Inflammatory macrophage treated with lipopolysaccharide for 1 hour (primary cell): ENCODE data around the gene TMEM232.

Experiments used
- DNase-seq, 2 donors: peaks; one replicate each; pipeline ENCODE4 v3.0.0-alpha.2; 2020 to 2022

The TMEM232 gene

DNA sequence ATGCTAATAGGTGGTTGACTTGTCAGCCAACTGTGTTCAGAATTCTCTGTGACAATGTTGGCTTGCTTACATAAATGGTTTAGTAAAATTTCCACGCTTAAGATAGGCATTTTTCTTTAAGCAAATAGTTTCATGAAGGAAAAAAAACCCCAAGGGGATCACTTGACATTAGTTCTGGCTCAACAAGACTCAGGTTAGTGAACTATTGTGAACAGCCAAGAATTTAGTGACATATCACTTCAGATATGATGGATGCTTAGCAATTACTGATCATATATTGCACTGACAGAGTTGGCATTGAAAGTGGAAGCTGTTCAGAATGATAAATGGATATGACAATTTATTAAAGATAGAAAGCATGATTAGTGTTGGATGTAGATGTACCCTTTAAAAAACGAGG is 218.5 kb downstream of the TMEM232 start:
- no peak for DNase-seq

DNA sequence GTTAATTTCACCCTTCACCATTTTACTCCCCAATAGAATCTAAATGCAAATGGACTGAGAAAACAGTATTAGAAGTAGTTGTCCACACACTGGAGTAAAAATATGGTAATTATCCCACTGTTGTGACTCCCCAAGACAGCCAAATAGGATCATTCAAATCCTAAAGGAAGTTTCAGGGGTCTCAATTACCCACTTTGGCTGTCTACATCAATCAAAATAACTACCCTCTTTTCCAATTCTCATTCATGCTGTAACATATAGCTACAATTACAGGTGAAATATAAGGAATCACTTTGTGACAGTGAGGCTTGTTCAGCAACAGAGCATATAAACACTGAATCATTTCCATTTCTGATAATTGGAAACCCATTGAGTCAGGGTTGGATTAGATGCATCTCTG is 220.1 kb downstream of the TMEM232 start:
- DNase-seq, result no peak

DNA sequence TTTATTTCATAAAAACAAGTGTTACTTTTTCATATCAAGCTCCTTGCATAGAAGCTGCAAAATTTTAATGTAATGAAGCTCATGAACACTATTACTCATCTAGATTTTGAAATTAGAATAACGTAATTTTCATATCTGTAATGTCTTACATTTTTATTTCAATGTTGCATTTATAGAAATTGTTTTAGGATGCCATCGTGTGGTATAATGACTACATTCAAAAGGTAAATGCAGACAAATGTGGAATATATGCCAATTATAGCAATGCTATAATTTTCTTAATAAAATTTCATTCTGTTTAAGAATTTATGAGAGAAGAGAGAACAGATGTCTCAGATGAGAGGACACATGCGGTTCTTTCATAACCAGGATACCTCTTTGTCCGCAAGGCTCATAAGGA is 230.2 kb downstream of the TMEM232 start:
- DNase-seq, result no peak

DNA sequence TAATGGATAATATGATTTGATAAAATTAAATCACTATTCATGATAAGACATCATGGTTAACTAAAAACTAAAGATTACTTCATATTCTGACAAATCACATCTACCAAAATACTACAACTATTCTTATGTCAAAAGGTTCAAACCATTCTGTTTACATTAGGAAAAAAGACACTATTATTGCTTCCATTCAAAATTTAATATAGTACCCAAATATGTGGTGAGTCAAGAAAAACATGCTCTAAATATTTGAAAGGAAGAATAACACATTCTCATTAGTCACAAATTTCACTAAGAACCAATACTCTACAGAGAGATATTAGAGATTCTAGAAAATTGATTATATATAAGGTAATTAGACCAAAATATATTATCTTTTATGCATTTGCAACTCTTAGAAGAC is 234.0 kb downstream of the TMEM232 start:
- no peak for DNase-seq

DNA sequence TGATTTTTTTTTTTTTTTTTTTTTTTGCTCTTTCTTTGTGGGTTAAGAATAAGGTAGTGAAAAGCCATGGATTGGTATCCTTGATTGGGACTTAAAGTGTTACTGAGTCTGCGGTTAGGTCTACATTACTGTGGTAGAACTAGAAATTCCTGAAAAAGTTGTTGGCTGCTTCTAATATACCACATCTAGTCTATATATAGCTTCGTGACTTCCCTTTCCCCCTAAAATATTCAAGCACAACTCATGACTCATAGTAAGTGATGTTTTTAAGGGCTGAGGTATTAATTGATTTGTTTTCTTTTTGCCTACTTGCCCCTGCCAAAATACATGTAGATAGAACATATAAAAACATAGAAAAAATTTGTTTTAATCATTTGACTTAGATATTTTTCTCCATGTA is 247.6 kb downstream of the TMEM232 start:
- no peak for DNase-seq

DNA sequence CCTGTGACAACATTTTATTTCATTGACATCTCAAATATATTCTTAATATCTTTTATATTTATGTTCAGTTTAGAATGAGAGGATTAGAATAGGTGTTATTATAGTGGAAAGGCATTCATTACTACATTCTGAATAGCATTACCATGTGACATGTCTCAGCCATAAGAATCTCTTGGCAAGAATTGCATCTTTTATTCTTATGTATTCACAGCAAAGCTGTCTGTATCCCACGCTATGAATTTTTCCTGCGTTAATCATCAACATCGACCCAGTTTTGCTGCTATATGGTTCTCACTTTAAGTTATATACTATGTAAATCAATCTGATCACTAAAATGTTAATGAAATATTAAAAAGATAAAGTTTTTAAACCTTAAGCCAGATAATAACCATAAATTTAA is 248.6 kb downstream of the TMEM232 start:
- DNase-seq, result no peak

DNA sequence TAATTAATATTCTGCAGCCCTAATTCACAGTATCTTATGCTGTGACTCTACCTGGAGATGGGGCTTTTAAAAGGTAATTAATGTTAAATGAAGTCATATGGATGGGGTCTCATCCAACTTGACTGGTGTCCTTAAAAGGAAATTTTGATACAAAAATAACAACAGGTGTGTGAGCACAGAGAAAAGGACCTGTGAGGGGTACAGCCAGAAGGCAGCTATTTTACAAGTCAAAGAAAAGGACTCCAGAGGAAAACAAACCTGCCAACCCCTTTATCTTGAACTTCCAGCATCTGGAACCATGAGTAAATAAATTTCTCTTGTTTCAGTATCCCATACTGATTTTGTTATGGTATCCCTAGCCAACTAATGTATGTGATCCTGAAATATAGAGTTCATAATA is 250.3 kb downstream of the TMEM232 start:
- no peak for DNase-seq

DNA sequence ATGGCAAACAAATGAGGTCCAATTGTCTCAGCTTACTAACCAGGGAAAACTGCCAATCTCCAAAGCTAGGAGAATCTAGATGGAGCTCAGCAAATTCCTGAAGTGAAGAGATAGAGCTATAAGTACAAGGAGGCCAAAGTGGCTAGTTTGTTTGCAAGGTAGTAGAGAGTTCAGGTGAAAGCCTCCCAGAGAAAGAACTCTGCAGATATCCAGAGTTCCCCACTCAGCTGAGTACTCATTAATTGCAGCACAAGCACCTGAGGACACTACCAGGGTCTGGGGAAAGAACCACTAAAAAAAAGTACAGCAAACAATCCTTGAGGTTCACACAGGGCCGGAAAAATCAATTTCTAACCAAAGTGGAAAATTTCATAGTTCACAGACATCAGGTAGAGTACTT is 250.9 kb downstream of the TMEM232 start:
- DNase-seq, result no peak

DNA sequence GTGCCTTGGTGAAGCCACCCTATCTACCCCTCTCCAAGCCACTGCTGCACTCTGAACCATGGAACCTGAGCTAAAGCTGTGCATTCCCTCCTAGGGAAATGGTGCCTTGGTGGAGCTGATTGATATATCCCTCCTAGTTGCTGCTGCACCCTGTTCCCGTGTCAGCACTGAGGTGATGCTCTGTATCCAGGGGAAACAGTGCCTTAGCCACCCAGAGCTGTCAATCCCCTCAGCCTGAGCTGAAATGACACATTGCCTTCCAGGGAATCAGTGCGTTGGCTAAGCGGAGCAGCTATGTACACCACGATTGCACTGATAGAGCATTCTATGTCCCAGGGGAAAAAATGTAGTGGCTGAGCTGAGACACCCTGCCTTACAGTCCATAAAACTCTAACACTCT is 257.0 kb downstream of the TMEM232 start:
- DNase-seq, result no peak

DNA sequence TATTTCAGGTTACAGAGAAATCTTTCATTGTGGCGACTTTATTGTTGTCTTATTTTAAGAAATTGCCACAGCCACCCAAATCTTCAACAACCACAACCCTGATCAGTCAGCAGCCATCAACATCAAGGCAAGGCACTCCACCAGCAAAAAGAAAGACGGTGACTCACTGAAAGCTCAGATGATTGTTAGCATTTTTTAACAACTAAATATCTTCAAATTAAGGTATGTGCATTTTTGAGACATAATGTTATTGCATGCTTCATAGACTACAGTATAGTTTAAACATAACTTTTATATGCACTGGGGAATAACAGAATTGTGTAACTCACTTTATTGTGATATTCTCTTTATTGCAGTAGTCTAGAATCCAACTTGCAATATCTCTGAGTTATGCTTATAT is 263.4 kb downstream of the TMEM232 start:
- DNase-seq, result no peak

DNA sequence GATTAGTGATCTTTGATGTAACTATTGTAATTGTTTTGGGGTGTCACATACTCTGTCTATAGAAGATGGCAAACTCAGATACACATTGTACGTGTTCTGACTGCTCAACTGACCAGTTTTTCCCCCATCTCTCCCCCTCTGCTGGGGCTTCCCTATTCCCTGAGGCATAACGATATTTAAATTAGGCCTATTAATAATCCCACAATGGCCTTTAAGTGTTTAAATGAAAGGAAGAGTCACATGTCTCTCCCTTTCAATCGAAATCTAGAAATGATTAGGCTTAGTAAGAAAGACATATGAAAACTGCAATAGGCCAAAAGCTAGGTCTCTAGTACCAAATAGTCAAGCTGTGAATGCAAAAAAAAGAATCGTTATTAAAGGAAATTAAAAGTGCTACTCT is 265.6 kb downstream of the TMEM232 start:
- DNase-seq, result no peak

DNA sequence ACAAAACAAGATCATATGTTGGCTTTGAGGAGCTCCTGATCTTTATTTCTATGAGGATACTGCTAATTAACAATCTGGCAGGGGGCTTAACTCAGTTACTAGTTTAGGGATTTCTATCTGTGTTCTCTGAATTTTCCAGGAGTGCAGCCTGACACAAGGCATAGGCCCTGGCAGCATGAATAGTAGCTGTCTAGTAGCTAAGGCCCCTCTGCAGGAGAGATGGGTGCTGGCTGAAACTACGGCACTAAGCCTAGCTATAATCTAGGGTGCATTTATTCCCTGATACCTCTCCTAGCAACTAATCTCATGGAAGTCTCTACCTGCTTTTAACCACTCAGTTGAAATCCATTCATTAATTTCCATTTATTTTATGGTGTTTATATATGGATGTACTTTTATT is 268.2 kb downstream of the TMEM232 start:
- no peak for DNase-seq

DNA sequence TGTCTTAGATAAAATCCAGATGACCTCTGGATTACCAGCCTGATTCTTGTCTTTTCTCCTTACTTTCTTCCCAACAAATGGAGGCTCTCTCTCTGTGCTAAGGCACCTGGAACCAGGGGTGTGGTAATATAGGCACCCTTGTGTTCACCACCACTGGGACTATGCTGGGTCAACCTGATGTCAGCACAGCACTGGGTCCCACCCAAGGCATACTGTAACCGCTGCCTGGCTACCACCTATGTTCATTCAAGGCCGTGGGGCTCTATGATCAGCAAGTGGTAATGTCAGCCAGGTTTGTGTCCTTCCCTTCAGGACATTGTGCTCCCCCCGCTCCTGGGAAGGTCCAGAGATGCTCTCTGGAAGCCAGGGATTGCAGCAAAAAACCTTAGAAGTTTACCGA is 283.6 kb downstream of the TMEM232 start:
- no peak for DNase-seq

DNA sequence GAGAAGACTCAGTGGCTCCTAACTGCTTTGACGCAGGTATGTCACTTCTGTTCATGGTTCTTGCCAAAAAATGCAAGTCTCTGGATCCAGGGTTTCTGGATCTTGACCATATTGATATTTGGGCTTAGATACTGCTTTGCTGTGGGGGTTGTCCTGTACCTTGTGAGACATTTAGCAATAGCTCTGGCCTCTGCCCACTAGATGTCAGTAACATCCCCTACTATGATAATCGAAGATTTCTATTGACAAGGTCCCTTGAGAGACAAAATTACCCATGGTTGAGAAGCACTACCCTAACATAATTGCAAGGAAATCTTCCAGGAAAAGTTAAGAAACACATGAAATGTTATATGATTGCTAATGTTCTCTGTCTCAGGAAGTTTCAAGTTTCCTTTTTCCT is 285.4 kb downstream of the TMEM232 start:
- no peak for DNase-seq

DNA sequence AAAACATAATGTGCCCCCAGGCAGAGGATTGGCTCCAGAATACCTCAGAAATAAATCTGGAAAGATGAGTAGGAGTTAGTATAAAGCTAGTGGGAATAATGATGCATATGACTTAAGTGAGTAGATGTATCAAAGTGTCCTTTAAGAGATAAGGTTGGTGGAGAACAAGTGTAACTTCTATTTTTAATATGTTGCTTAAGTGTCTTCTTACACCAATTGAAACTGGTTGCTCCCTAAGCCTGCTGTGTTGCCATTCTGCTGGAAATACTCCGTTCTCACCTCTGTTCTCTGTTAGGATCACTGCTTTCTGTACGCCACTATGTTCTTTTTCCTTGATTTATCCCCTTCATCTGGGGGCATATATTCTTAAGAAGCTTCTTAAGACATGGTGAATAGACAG is 286.4 kb downstream of the TMEM232 start:
- DNase-seq, result no peak

DNA sequence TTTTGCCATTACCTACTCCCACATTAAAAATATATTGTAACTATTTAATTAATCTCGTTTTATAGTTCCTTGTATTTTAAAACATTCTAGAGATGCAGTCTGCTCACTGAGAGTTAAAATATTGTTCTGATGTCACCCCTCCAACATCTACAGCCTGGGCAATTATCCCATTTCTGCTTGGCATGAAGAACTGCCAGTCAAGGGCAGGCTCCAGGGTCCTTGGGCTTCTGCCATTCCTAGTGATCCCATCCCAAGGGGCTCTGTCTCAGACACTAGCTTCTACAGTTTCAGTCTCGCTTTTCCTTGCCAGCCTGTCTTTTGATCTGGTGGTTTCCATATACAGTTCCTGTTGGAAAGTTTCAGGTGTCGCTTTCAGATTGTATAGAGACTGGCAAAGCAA is 287.2 kb downstream of the TMEM232 start:
- no peak for DNase-seq

DNA sequence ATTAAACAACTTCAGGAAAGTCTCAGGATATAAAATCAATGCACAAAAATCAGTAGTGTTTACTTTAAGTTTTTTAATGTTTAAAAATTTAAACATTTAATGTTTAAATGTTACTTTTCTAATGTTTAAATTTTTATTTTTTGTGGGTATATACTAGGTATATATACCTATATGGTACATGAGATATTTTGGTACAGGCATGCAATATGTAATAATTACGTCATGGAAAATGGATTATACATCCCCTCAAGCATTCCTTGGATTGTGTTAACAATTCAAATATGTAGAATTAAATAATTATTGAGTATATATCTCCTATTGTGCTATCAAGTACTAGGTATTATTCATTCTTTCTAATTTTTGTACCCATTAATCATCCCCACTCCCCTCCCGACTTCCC is 291.3 kb downstream of the TMEM232 start:
- no peak for DNase-seq

DNA sequence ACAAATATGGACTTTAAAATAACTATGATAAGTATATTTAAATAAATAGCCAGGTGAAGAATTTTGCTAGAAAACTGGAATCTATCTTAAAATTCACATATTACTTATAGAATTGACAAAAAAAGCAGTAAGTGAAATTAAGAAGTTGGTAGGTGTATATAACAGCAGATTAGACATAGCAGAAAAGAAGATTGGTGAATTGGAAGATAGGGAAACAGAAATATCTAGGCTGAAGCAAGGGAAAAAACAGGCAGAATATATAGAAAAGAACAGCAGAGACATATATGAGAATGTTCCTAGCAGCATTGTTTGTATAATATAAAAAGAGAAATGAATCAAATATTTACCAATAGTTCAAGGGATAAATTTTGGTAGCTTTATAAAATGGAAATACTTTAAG is 294.9 kb downstream of the TMEM232 start:
- DNase-seq, result no peak

DNA sequence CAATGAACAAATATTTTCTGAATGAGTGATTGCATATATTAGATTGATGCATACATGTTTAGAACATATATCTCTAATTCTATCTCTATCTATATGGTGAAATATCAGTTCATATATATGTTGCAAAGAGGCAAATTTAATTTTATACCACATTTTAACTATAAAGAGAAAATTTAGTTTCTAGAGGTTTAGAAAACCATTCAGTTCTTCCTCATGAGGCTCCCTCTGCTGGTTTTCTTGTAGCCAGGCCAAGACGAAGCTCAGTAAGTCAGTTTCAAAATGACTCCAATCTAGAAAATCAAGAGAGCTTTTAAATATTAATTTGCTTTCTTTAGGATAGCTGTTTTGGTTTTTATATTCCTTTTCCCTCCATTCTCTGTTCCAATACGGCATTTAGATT is 312.1 kb downstream of the TMEM232 start:
- DNase-seq, result no peak

DNA sequence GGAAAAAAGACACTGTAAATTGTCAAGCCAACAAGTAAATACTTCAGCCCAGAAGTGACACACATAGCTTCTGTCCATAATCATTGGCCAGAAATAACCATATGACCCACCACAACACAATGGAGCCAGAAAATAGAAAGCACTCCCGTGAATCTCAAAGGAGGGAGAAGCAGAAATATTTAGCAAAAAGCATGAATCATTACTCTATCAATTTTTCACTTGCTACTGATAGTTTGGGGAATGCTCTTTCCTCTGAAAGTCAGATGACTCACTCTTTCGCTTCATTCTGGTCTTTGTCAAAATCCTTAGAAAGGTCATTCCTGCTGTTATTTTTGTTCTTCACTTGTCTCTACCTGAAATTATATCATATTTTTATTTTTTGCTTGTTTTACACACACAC is 312.6 kb downstream of the TMEM232 start:
- DNase-seq, result no peak

DNA sequence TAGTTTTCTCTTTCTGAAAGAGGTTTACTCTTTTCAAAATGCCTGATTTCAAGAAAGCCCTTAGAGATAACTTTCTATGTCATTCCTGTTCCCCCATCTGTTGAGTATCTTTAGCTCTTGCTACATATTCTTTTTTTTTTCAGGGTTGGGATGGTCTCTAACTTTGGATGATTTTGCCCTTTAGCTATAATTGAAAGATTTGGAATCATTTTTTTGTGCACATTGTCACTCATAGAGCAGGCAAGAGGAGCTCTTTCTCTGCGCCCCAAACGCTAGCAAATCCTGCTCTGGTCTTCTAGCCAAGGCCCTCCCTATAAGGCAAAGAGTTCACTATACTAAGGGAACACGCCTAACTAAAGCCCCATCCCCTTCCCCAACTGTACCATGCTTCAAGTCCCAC is 316.9 kb downstream of the TMEM232 start:
- DNase-seq, result no peak

DNA sequence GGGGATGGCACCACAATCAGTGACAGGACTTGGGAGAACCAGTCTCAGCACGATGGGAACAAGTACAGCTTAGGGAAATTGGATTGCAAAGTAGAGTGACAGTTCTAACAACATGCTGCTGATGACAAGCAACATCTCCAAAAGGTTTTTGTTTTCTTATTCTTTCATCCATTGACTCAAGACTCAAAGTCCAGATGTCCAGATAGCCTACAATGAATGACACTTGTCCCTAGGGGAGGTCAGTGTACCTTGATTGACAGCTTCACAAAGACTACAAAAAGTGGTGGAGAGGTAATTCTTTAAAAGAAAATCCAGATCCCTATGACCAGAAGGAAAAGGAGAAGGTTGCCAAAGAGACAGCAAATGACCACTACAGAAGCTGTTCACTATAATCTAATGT is 323.9 kb downstream of the TMEM232 start:
- DNase-seq, result no peak

DNA sequence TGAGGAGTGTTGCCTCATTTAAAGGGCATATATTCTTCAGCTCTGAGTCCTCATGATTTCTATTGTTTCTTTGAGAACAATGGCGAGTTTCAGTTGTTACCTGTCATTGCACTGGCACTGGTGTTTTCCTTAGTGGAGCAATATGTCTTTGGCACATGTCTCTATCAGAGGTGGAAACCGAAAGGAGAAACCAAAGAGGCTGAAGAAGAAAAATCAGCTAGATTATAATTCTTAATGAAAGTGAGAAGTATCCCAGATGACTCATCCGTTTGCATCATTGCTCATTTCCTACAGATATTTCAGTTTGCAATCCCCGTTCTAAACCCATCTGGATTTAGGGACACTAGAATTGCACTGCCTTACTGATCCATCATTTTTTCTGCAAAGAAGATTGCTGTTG is 324.6 kb downstream of the TMEM232 start:
- peak; percentile 40 to 42 for DNase-seq

DNA sequence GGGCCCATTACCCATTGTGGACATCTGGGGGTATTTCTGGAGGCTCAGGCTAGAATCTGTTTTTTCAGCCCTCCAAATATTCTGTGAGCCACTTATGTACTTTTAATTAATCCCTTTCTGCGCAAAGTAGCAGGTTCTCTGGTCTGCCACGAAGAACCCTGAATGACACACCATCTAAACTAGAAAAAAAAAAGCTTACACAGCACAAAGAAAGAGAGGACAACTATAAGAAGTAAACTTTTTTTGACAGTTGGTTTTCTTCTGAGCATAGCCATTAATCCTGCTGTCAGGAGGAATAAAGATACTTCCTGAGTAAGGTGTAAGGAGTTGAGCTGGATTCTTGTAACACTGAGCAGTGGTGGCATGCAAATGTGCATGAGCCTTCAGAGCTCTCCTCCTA is 327.5 kb downstream of the TMEM232 start:
- DNase-seq, result no peak

DNA sequence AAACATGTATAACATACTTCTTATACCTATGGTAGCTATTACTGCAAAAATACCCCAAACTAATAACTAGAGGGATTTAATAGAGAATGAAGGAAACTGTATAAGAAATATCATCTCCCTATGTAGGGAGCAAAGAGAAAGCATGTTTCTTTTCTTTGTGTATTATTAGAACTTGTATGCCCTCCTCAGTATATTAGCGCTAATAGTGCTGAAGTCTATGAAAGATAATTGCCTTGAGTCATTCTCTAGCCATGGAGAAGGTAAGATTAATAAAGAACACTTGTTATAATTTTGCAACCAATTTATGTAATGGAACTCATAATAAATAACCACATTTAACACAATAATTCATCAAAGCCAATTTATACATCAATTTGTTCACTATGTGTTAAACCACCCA is 329.2 kb downstream of the TMEM232 start:
- DNase-seq, result no peak

DNA sequence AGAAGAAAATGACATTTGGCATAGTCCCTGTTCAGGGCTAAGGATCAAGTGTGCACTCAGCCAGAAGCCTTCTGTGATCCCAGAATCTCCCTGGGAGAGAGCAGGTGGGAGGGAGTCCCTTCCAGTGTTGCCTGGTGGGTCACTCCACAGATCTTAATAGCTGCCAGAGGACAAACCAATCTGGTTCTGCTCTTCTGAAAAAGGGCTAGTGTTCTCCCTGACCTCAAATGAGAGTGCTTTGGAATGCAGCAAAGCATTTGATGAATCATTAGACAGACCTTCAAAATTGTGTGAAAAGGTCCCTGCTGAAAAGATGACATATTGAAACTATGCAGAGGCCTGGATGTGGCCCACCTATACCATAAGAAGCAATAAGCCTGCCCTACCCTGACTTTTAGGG is 339.7 kb downstream of the TMEM232 start:
- DNase-seq, result no peak
